ENCODE results near the gene YY1. TPM values are rescaled to one million over a fixed set of nuclear protein-coding genes. Genes with fewer than 3 reads are reported as not detected.
"Not testable (repeated sequence)": the region's sequence is repeated elsewhere in the genome, so short reads cannot be mapped to it uniquely, and the experiment has no call there.

The YY1 gene
- total RNA-seq, 1 donor from 2014 or later: 48.1 TPM

DNA sequence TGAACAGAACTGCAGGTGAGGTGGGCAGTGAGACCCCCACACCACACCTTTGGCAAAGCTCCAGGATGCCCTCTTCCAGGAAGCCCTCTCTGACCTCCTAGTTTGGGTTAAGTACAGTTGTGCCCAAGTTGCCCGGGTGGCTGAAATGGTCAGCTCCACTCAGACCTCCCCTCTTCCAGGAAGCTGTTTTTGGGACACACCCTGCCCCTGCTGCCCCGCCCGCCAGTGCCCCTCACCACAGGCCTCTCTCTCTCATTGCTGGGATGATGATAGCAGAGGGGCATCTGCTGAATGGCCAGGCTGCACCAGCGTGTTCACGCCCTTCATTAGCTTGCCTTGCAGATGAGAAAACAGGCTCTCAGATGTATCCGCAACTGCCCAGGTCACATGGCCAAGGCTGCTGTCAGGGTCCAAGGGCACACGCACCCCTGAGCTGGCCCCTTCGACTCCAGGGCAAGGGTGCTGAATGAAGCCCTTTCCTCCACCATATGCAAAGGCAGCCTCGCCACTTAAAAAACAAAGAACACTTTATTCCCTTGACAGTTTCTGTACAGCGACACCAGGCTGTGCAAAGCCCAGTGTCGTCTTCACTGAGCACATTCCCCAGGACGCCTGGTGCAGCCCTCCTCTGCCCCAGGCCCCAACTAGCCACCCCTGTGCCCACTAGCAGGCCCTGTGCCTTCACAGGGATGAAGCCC is 51.8 kb downstream of the YY1 start:
- no peak for ATAC-seq (ENCODE audit: poor library complexity)
- DNase-seq: peak; percentile 18
- intact Hi-C loops (cut with DNase I): no loop called here

DNA sequence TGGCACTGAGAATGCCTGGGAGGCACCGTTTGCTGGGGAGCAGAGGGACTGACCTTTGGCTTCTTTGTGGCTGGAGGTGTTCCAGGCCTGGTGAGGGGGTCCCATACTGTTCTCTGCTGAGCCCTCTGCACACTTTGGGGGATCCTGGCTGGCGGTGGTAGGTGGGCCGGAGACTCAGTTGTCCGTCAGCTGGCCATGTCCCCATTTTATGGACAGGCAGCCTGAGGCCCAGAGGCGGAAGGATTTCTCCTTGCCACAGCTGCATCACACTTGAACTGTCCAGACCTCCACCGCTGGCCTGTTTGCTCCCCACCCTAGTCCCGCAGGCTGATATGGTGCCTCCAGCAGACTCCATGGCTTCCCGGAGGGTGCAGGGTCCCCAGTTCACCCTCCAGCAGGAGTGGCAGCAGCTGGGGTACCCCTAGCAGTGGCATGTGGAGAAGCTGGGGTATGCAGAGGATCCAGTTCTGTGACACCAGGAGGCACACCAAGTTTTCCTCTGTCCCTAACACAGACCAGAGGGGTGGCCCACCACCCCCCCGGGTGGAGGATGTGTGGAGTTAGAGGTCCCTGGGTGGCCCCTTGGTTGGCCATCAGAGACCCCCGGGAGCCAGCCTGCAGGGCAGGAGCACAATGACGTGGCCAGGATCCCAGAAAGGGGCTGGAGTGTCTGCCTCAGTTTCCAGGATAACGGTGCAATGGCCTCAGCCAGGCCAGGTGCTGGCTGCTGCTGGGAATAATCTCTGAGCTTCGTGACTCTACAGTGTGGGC is 52.5 kb downstream of the YY1 start:
- ATAC-seq (ENCODE audit: poor library complexity): no peak
- peak; percentile 40 for DNase-seq
- intact Hi-C loops (cut with DNase I): no loop called here

DNA sequence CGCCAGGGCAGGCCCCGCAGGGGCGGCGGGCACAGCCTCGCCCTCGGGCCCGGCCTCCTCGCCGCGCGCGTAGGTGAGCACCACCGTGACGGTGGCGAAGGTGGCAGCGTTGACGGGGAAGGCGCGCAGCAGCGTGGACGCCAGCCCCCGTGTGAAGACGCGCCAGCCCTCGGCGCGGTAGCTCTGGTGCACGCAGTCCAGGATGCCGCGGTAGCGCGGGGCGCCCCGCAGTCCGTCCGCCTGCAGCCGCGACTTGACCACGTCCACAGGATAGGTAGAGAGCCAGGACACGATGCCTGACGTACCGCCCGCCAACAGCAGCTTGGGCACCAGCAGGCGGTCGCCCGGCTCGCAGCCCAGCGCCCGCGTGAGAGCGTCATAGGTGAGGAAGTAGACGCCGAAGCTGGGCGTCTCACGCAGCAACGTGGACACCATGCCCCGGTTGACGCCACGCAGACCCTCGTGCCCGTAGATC is 53.4 kb downstream of the YY1 start:
- intact Hi-C loops (cut with DNase I): no loop called here

DNA sequence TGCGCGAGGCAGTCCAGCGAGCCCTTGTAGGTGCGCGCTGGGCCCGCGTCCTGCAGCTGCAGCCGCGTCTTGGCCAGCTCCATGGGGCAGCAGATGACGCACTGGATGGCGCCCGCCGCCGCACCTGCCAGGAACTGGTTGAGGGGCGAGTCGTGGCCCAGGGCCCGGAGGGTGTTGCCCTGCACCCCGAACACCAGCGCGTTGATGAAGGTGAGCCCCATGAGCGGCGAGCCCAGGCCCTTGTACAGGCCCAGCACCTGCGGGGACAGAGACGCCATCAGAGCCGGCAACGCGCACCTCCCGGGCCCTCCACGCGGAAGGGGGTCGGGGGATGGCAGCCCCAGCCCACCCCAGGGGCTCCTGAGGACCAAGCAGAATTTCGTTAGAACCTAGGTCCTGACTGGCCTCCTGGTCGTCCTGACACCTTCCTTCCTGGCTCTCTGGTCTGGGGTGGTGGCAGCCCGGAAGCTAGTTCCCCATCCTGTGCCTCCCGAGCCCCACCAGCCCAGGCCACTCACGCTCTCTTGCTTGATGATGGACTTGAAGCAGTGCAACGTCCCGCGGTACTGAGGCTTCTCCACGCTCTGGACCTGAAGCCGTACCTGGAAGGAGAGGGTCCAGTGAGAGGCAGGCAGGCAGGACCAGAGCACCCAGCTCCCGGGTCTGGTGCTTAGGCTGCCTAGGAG is 54.0 kb downstream of the YY1 start:
- ATAC-seq (ENCODE audit: poor library complexity): no peak
- intact Hi-C loops (cut with DNase I): no loop called here
- DNase-seq: peak; percentile 34

More for the DNA sequence above, 53.4 kb downstream of the YY1 start:
- DNase-seq: peak; percentile 39
- no peak for ATAC-seq (ENCODE audit: poor library complexity)

DNA sequence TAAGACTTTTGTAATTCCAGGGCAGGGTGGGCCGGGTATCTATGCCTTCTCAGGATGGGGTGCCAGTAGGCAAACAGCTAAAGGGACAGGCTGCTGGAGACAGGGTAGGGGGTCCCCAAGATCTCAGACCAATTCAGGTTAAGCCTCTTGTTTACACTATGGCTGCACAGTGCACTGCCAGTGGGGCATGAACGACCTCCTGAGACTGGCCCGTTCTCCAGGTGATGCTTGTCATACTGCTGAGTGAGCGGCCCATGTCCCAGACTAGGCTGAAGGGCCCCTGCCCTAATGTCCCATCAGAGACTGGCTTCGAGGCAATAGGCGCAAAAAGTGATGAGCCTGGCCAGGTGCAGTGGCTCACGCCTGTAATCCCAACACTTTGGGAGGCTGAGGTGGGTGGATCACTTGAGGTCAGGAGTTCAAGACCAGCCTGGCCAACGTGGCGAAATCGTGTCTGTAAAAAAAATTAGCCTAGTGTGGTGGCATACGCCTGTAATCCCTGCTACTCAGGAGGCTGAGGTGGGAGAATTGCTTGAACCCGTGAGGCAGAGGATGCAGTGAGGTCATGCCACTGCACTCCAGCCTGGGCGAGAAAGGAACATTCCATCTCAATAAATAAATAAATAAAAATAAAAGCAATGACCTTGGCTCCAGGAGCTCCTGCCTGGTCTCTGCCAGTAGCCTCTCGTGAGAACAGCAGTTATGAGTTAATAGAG is 54.7 kb downstream of the YY1 start:
- intact Hi-C loops (cut with DNase I): no loop called here
- ATAC-seq (ENCODE audit: poor library complexity) (no peak), DNase-seq (peak; percentile 32)

DNA sequence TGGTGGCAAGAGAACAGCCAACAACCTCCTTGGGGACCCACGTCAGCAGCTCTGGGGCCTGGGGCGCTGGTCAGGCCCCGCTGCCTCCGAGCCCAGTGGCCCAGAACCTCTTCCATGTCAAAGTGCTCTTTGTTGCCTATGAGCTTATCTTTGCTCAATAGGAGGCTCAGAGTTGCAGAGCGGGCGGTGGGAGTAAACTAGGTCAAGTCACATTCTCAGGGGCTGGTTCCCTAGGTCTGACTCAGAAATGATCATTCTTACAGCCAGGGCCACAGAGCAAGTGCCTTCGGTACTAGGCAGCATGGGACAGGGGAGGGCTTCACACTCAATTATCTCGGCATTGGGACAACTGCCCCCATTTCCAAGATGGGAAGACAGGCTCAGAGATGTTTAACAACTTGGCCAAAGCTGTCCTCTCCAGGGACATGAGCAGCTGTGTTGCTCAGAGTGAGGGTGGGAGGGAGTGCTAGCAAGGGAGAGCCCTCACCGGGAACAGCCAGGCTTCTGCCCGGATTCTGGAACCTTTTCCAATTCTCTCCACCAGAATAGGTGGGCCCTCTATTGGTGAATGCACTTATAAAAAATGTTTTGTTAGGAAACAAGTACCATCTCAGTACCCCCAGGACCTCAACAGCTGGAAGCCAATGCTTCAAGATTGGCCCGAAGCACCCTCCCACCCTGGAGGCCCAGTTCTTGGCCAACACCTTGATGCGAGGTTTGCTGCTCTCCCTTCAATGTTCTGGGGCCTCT is 55.4 kb downstream of the YY1 start:
- intact Hi-C loops (cut with DNase I): no loop called here
- DNase-seq (peak; percentile 81), ATAC-seq (ENCODE audit: poor library complexity) (peak; percentile 49)

DNA sequence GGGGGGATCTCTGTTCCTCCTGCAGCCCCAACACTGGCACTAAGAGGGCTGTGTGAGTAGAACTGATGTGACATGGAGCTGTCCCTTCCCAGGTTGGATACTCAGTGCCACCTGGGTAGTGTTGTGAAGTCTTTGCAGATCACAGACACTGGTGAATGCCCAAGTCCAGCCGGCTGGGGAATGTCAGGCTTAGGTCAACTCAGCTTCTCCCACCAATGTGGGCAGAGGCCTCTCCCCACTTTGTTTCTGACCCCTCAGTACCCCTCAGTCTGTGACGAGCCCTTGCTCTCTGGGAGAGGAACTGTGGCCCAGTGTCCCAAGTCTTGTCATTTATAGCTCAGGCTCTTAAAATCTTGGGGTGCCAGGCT is 56.0 kb downstream of the YY1 start:
- DNase-seq (peak; percentile 22), ATAC-seq (ENCODE audit: poor library complexity) (no peak)
- intact Hi-C loops (cut with DNase I): no loop called here

DNA sequence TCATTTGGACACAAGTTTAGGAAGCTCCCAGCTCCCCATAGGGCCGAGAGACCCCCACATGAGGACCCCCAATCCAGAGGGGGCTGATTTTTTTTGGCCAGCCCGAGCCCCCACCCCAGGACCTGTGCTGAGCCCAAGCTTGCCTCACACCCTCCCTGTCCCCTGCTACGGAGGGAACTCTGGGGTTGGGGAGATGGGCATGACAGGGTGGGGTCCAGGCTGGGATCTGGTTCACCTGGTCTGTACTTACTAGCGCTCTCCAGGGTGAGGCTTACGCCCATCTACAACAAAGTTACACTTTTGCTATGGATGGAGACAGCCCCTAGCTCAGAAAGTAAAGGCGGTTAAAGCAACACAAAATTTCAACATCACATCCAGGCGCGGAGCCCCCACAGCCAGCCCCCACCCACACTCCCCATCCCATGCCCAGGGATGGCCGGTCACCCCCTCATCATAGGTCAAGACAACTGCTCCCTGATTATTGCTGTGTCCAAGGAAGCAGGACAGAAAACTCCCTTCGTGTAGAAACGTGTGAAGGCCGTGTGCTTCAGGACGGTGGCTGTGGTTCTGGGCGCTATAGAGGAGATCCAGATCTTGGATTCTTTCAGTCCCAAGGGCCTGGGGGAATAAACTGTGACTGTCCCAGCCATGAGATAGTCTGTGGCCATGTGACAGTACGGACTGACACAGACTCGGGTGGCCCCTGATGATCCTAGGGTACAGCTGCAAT is 56.6 kb downstream of the YY1 start:
- DNase-seq (no peak), ATAC-seq (ENCODE audit: poor library complexity) (no peak)
- intact Hi-C loops (cut with DNase I): no loop called here

DNA sequence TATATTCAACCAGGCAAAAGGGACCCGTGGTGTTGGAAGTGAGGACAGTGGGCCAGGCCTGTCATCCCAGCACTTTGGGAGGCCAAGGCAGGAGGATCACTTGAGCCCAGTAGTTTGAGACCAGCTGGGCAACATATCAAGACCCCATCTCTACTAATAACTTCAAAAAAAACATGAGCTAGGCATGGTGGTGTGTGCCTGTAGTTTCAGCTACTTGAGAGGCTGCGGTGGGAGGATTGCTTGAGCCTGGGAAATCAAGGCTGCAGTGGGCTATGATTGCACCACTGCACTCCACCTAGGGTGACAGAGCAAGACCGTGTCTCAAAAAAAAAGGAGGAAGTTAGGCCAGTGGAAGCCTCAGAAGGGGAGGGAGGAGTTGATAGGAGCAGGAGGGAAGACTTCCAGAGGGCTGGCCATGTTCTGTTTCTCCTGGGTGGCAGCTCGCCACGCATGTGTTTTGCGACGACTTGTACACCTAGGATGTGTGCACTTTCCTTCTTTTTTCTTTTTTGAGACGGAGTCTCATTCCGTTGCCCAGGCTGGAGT is 57.2 kb downstream of the YY1 start:
- ATAC-seq (ENCODE audit: poor library complexity) (no peak), DNase-seq (no peak)
- intact Hi-C loops (cut with DNase I): no loop called here

DNA sequence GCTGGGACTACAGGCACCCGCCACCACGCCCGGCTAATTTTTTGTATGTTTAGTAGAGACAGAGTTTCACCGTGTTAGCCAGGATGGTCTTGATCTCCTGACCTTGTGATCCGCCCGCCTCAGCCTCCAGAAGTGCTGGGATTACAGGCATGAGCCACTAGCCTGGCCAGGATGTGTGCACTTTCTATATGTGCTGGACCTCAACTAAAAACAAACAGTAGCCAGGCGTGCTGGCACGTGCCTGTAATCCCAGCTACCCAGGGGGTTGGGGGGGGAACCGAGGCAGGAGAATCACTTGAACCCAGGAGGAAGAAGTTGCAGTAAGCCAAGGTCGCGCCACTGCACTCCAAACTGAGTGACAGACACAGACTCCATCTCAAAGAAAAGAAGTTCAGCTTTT is 57.8 kb downstream of the YY1 start:
- ATAC-seq (ENCODE audit: poor library complexity); intact Hi-C loops (cut with DNase I); DNase-seq: not testable (repeated sequence)

DNA sequence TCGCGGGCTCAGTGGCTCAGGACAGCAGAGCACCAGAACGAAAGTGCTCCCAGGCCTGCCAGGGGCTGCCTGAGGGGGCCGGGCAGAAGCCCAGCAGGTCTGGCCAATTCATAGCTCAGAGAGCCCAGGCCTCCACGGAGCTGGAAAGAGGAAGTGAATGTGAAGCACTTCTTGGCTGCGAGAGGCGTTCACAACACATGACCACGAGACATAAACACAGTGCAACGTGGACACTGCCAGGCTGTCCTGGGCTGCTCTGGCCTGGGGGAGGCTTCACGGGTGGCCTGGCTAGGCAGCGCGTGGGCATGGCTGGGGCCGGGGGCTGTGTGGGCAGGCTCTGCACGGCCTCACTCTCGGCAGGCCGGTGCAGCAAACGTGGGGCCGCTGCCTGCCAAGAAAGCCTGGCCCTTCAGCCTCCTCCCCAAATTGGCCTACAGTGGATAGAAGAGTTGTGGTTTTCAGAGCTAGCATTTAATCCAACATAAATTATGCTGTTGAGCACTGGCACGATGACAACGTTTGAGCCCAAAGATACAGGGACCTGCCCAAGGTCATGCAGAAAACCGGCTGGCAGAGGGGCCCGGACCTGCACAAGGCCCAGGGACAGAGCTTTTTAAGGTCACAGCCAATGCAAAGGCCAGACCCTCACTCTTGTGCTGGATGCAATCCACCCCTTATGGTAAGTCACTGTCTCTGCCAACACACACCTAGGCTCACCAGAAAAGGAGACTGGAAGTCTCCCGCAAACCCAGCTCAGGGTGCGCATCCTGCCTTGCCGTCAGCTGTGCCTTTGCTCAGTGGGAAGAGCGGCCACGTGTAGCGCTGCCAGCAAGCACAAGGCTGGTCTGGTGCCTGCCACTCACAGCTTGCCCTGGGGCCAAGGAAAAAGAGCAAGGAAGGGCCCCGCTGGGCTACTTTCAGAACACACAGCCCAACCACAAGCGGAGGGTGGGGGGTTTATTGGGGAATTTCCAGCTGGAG is 58.7 kb downstream of the YY1 start:
- DNase-seq: peak; percentile 89
- ATAC-seq (ENCODE audit: poor library complexity): peak; percentile 88
- intact Hi-C loops (cut with DNase I): no loop called here

DNA sequence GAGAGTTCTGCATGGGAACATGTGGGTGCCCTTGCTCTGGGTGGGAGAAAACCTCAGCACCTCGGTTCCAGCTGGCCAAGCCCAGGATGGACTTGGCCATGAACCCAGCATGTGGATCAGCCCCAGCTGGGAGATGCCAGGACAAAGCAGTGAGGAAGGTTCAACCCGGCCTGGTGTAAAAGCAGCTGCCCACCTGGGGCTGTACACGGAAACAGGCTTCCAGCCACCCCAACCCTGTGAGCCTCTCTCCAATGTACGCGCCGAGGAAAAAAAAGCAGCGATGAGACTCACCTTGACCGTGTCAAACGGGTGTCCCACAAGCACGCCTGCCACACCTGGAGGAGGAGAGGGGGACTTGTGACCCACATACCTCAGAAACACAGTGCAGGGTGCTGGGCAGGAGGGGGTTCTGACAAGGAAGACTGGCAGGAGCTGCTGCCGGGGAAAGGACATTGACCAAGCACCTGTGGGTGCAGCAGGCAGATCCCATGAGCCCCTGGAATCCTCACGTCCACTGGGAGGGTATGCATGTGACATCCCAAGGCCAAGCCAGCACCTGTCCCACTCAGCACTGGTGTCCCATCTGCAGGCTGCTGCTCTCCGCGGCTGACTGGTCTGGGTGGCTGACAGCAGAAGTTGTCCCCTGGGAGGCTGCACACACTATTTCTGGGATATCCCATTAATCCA is 59.8 kb downstream of the YY1 start:
- intact Hi-C loops (cut with DNase I): no loop called here
- ATAC-seq (ENCODE audit: poor library complexity) (no peak), DNase-seq (peak; percentile 25)

DNA sequence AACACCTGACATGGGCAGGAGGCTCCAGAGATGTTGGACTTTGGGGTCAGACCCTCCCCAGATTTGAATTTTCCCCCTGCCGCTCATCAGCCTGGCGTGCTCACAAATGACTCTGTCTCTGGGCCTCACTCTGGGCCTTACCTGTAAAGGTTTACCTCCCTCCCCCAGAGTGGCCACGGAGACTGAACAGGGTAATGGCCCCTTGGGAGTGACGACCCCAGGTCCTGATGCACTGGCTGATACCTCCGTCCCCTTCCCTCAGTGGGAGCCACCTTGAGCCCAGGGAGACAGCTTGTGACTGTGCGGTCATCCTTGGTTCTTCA is 60.3 kb downstream of the YY1 start:
- DNase-seq (peak; percentile 30), ATAC-seq (ENCODE audit: poor library complexity) (no peak)
- intact Hi-C loops (cut with DNase I): no loop called here

DNA sequence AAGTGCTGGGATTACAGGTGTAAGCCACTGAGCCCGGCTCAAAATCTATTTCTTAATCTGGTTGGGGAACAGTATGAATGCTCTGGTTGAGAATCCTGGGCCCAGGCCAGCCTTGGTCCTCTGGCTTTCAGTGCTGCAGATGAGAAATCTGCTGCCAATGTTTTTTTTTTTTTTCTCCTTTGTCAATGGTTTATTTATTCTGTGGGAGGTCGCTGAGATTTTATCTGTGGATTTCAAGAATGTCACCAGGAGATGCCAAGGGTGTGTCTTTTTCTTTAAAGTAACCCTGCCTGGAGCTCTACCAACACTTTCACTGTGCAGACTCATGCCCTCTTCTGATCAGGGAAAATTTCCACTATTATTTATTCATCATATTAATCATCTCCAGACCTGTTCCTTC is 63.7 kb downstream of the YY1 start:
- ATAC-seq (ENCODE audit: poor library complexity) (no peak), DNase-seq (no peak)
- intact Hi-C loops (cut with DNase I): no loop called here

DNA sequence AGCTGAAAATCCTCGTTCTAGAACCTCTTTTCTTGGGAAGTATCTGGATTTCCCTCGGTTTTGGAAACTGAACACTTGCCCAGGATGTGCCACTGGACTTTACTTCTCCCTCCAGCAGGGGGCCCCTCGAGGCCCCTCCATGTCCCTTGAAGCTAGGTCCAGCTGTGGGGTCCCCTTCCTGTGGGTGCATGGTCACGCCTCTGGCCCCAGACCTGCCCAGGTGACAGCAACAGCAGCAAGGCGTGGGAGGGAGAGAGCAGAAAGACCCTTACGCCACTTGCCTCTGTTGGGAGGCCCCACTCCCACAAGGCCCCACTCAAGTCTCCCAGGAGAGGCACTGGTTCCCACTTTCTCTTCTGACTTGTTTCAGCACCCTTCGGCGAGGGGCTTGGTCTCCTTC is 64.2 kb downstream of the YY1 start:
- DNase-seq (no peak), ATAC-seq (ENCODE audit: poor library complexity) (no peak)
- intact Hi-C loops (cut with DNase I): no loop called here

DNA sequence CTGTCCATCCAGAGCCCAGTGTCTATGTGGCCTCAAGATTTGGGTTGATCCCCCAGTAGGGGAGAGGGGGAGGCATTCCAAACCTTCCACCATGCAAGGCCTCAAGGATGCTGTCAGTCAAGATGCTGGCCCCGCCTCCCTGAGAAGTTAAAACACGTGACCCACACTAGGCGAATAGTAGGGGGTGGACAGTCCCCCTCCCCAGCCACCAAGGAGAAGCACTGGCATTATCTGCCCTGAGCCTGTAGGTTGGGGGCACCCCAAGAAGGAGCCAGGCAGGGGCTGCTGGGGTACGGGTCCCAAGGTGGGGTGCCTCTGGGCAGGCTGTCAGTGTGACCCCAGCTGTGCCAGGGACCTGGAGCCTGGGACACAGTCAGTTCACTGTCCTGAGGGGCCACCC is 65.0 kb downstream of the YY1 start:
- ATAC-seq (ENCODE audit: poor library complexity): no peak
- no peak for DNase-seq
- intact Hi-C loops (cut with DNase I): no loop called here
